ENCODE results near the gene SETD2.
"Not testable (repeated sequence)": the region's sequence is repeated elsewhere in the genome, so short reads cannot be mapped to it uniquely, and the experiment has no call there.

Gene SETD2

GRCh38 chr3:47098910-47099309 is 65.0 kb downstream of the SETD2 start:
- no peak for DNase-seq

- no peak for DNase-seq
Observed at GRCh38 chr3:47097864-47098263, 66.0 kb downstream of the SETD2 start.

- no peak for DNase-seq
Observed at GRCh38 chr3:47096959-47097358, 67.0 kb downstream of the SETD2 start.

- no peak for DNase-seq
Observed at GRCh38 chr3:47092090-47092489, 71.8 kb downstream of the SETD2 start.

- DNase-seq = no peak
Observed at GRCh38 chr3:47089630-47090029, 74.3 kb downstream of the SETD2 start.

GRCh38 chr3:47086071-47086470 is 77.8 kb downstream of the SETD2 start:
- no peak for DNase-seq

- DNase-seq = no peak
Observed at GRCh38 chr3:47083786-47084185, 80.1 kb downstream of the SETD2 start.

GRCh38 chr3:47082519-47082918 is 81.4 kb downstream of the SETD2 start:
- no peak for DNase-seq

- DNase-seq = no peak
Observed at GRCh38 chr3:47079432-47079831, 84.5 kb downstream of the SETD2 start.

- no peak for DNase-seq
Observed at GRCh38 chr3:47073685-47074084, 90.2 kb downstream of the SETD2 start.

- DNase-seq = no peak
Observed at GRCh38 chr3:47070770-47071169, 93.1 kb downstream of the SETD2 start.

GRCh38 chr3:47066259-47066658 is 97.7 kb downstream of the SETD2 start:
- DNase-seq = not testable (repeated sequence)

- no peak for DNase-seq
Observed at GRCh38 chr3:47065681-47066080, 98.2 kb downstream of the SETD2 start.

- no peak for DNase-seq
Observed at GRCh38 chr3:47065058-47065457, 98.9 kb downstream of the SETD2 start.

GRCh38 chr3:47057212-47057671 is 106.7 kb downstream of the SETD2 start:
- DNase-seq = no peak

GRCh38 chr3:47056705-47057104 is 107.2 kb downstream of the SETD2 start:
- DNase-seq = no peak

- no peak for DNase-seq
Observed at GRCh38 chr3:47054412-47054811, 109.5 kb downstream of the SETD2 start.

- DNase-seq = no peak
Observed at GRCh38 chr3:47047673-47048072, 116.2 kb downstream of the SETD2 start.

- DNase-seq = no peak
Observed at GRCh38 chr3:47047069-47047468, 116.8 kb downstream of the SETD2 start.

GRCh38 chr3:47042231-47042791 is 121.6 kb downstream of the SETD2 start:
- no peak for DNase-seq

- DNase-seq = no peak
Observed at GRCh38 chr3:47041114-47041513, 122.8 kb downstream of the SETD2 start.

GRCh38 chr3:47037302-47037701 is 126.6 kb downstream of the SETD2 start:
- not testable (repeated sequence) for DNase-seq

GRCh38 chr3:47036145-47036544 is 127.8 kb downstream of the SETD2 start:
- DNase-seq = no peak

GRCh38 chr3:47035645-47036044 is 128.3 kb downstream of the SETD2 start:
- DNase-seq = no peak

- no peak for DNase-seq
Observed at GRCh38 chr3:47034868-47035489, 128.9 kb downstream of the SETD2 start.
